Stimulated activated CD8-positive, alpha-beta memory T cell treated with anti-CD3 and anti-CD28 coated beads, Interleukin-12 subunit alpha, Interleukin-12 subunit beta, amount 100 ng/mL, for 24 hours (primary cell): ENCODE results near the gene CSK.
A peak's percentile ranks its signal among the peaks of the same experiment; 100 is the strongest.

Experiments used
- DNase-seq: peaks from one replicate; pipeline ENCODE4 v3.0.0-alpha.2; 2020; ENCODE audit errors: extremely low read depth

Gene CSK

GRCh38 chr15:74787251-74788041 is 5.6 kb downstream of the CSK start:
- DNase-seq: peak; percentile 82

- no peak for DNase-seq
These were observed 6.3 kb downstream of the CSK start for GRCh38 chr15:74788042-74788682.

GRCh38 chr15:74788683-74789151 is 6.8 kb downstream of the CSK start:
- DNase-seq: no peak

GRCh38 chr15:74789171-74789631 is 7.3 kb downstream of the CSK start:
- no peak for DNase-seq

- DNase-seq: no peak
These were observed 7.8 kb downstream of the CSK start for GRCh38 chr15:74789741-74790079.

- no peak for DNase-seq
These were observed 8.4 kb downstream of the CSK start for GRCh38 chr15:74790080-74790916.

- no peak for DNase-seq
These were observed 9.1 kb downstream of the CSK start for GRCh38 chr15:74791007-74791406.

- DNase-seq: no peak
These were observed 9.8 kb downstream of the CSK start for GRCh38 chr15:74791667-74792066.

GRCh38 chr15:74792227-74793016 is 10.5 kb downstream of the CSK start:
- DNase-seq: no peak

- no peak for DNase-seq
These were observed 11.5 kb downstream of the CSK start for GRCh38 chr15:74793135-74794028.

GRCh38 chr15:74794248-74794969 is 12.5 kb downstream of the CSK start:
- DNase-seq: no peak

GRCh38 chr15:74794970-74795349 is 13.1 kb downstream of the CSK start:
- no peak for DNase-seq

GRCh38 chr15:74795966-74796625 is 14.2 kb downstream of the CSK start:
- no peak for DNase-seq

GRCh38 chr15:74798388-74799254 is 16.7 kb downstream of the CSK start:
- no peak for DNase-seq

GRCh38 chr15:74799255-74799855 is 17.5 kb downstream of the CSK start:
- DNase-seq: no peak

- no peak for DNase-seq
These were observed 18.1 kb downstream of the CSK start for GRCh38 chr15:74799856-74800558.

- DNase-seq: no peak
These were observed 18.7 kb downstream of the CSK start for GRCh38 chr15:74800559-74801094.
